NCI-H460 (cell line): ENCODE results near the gene KRT80. TPM values are rescaled to one million over a fixed set of nuclear protein-coding genes. Genes with fewer than 3 reads are reported as not detected.

Experiments
- DNase-seq: peaks from one replicate; pipeline ENCODE4 v3.0.0-alpha.2; 2016; ENCODE audit warnings: low read depth; ENCODE audit errors: extremely low read depth
- total RNA-seq: library from RNA; depleted of rRNA; stranded (reverse); fragments of >200 nt; shearing (Covaris generic); gene quantifications from 2 replicates; pipeline ENCODE4 v1.2.3, GENCODE V29; 2014

KRT80 gene
- total RNA-seq, 1 experiment from 2014 or later = 36.0 TPM

DNA sequence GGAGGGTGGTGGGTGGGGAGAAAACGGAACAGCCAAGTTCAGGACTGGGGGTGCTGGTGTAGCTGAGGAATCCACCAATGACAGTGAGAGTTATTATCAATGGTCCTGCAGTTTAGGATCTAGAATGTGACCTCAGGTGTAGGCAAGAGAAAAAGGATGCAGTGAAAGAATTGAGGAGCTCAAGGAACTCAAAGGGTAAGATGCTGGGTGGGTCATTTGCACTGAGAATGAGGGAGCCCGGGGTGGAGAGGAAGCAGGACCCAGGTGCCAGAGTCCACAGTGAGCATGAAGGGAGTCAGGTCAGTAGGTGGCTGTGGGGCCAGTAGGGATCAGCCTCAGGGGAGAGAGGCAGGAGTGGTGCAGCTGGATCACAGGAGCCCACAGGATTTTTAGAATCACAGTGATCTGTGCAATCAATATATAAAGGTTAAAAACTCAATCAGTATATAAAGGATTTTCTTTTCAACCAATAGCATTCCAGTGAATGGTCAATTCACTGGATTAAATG lies 38.1 kb upstream of the KRT80 start:
- DNase-seq = no peak

DNA sequence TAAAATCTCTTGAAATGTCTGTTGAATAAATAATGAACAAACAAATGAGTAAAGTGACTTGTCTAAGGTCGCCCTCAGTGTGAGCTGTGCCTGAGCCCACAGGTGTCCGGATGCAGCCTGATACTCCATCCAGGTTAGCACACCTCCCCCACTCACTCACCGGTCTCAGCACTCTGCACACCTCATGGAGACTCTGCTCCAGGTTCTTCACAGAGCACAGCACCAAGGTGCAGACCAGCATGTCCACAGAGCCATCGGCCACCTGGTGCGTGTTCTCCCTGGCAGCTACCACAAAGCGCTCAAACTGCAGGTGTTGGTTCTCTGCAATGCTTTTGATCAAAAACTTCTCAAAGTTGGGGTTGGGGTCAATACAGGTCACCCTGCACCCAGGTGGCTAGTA lies 37.1 kb upstream of the KRT80 start:
- no peak for DNase-seq

DNA sequence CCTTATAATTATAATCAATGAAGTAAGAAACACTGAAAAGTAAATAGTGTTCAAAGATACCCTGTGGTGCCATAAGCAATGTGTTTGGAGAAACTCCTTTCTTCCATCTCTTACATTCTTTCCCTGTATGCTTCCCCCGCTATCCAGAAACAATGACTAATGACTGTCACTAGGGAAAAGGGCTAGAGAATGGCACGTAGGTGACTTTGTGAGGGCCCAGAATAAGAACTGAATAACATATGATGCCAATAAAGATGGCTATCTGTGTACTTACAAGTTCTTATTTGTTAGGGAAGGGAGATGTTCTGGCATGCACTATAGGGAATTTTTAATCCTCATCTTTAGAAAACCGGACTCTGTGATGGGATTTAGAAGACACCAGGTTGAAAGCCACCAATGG lies 36.6 kb upstream of the KRT80 start:
- no peak for DNase-seq

DNA sequence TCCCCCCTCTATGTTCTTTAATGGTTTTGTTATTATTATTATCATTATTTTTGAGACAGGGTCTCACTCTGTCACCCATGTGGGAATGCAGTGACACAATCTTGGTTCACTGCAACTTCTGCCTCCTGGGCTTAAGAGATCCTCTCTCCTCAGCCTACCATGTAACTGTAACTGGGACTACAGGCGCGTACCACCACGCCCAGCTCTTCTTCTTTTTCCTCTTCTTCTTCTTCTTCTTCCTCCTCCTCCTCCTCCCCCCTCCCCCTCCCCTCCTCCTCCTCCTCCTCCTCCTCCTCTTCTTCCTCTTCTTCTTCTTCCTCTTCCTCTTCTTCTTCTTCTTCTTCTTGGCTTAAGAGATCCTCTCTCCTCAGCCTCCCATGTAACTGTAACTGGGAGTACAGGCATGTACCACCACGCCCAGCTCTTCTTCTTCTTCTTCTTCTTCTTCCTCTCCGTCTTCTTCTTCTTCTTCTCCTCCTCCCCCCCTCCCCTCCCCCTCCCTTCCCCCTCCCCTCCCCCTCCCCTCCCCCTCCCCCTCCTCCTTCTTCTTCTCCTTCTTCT lies 35.9 kb upstream of the KRT80 start:
- no peak for DNase-seq

DNA sequence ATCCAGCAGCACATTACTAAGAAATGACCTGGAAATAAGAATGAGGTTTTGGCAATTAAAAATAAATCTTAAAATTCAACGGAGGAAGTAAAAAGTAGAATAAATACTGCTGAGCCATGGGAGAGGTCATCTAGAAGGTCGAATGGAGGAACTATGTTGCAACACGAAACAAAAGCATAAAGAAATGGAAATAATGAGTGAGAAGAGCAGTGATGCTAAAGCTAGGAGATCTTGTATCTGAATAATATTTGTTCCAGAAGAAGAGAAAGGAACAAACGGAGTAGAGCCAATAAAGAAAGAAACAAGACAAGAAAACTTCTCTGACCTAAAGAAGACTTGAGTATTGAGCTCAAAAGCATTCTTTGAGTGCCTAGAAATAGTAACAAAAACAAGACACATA lies 34.6 kb upstream of the KRT80 start:
- DNase-seq = no peak

DNA sequence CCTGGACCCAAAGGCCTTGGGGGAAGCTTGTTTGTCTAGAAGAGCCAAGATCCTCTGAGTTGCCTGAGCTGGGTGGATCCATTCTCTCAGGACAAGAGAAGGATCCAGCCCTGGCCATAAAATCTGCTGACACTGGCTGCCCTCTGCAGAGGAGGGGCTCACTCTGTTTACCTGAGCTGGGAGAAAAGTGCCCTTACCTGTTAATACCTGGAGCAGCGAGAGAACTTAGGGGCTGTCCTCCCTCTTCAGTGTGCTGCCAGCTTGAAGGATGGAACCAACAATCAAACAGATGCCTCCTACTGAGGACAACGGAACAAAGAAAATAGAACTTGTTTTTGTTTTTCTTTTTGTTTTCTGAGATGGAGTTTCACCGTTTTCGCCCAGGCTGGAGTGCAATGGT lies 33.9 kb upstream of the KRT80 start:
- no peak for DNase-seq

DNA sequence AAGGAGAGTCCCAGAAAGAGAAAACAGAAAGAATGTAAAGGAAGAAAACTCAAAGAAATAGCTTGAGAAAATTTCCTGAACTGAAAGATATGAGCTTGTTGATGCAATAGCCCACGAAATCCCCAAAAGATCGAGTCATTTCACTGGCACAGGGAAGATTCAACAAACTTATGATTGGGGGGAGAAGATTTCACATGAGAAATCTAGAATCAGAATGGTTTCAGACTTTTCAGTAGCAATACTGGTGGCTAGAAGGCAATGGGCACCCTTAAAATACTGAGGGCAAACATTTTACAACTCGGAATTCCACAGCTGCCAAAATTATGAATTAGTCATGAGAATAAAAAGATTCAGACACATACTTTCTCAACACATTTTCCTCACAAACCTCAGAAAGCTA lies 32.3 kb upstream of the KRT80 start:
- no peak for DNase-seq

DNA sequence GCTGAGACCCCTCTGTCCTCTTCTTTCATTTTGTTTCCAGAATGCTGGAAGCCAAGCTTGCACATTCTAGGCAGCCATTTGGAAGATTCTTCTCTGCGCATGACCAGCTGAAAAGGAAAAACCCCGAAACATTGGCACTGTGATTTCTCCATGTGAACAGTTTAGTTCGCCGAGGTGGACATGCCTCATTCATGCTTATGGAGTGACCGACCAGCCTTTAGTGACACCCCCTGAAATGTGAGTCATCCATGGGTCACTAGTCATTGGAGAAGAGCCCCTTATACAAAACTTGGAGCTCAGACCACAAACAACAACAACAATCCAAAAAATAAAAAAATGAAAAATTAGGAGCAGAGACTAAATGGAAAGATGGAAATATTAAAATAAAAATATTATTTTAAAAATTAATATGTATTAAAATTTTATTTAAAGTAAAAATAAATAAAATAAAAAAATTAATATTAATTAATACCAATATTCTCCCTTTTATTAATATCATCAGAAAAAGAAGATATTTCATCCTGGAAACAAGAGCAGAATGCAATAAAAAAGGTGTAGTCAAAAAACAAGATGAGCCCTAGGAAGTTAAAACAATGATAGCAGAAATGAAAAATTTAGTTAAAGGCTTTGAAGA lies 31.7 kb upstream of the KRT80 start:
- no peak for DNase-seq

DNA sequence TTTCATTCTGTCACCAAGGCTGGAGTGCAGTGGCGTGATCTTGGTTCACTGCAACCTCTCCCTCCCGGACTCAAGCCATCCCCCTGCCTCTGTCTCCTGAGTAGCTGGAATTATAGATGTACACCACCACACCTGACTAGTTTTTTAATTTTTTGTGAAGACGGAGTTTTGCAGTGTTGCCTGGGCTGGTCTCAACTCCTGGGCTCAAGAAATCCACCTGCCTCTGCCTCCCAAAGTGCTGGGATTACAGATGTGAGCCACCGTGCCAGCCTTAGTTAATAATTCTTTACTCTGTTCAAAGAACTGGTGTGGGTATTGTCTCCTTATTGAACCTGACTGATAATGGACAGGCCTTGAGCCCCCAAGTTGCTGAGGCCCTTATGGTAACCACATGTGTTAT lies 30.9 kb upstream of the KRT80 start:
- no peak for DNase-seq

DNA sequence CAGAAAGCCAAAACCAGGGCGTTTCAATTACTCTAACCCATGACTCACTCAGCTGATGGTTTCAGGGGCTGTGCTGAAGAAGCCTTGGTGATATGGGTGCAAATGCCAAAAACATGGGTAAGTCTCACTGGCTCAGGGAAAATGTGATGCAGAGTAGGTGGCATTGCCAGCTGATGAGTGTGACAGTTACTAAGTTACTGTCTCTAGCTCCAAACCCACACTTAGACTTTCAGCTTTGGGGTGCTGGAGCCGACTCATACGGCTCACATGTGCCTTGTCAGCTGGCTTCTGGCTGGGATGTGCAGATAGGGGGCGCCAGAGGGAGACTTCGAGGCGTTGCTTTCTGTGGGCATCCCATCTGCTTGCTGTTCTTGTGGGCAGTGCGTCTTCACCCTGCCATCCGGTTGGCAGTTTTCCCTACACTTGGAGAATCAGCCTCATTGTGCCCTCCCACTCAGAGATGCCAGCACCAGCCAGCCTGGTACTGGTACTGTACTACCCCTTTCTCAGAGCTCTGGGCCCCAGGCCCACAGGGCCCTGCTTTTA lies 30.2 kb upstream of the KRT80 start:
- no peak for DNase-seq

DNA sequence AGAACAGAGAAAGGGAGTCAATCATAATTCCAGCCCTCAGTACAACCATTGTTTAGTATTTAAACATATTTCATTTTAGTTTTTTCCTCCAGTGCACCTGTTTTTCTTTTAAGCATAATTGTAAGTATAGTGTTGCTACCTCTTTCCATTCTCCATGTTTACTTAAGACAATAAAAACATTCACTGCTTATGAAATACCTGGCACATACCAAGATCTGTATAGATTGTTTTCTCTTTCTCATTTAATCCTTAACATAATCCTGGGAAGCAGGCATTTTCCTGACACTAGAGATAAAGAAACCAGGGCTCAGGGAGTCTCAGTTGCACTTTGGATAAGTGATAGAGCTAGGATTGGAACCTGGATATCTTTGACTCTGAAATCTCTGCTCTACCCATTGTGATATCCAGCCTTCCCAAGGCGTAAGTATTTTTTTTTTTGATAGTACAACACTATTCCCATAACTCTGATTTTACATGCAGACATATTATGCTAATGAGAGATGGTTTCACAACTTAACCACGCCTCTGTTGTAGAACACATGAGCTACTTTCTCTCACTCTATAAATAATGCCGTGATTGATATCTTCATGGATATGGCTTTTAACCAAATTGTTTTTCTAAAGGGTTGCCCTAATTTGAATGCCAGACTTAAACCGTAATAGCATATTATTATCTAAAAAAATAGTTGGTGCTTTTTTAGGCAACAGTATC lies 29.4 kb upstream of the KRT80 start:
- DNase-seq = no peak

DNA sequence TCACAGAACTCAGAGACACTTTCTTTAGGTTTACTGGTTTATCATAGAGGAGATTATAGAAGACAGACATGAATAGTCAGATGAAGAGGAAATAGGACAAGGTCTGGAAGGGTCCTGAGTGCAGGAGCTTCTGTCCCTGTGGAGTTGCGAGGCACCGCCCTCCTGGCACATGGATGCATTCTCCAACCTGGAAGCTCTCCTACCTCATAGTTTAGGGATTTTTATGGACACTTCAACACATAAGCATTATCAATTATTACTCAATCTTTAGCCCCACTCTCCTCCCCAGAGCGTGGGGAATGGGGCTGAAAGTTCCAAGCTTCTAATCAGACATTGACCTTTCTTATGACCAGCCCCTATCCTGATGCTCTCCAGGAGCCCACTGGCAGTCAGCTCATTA lies 28.7 kb upstream of the KRT80 start:
- no peak for DNase-seq

DNA sequence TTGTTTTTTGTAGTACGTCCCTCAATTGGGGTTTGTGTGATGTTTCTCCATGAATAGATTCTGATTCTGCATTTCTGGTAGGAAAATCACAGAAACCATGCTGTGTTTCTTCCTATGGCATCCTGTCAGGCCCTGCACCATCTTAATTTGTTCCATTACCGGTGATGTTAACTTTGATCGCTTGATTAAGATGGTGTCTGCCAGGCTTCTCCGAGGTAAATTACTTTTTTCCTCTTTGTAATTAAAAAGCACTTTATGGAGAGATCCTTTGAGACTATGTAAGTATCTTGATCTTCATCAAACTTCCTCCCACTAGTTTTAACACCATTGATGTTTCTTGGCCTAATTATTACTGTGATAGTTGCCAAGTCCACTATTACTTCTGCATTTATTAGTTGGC lies 26.2 kb upstream of the KRT80 start:
- no peak for DNase-seq

DNA sequence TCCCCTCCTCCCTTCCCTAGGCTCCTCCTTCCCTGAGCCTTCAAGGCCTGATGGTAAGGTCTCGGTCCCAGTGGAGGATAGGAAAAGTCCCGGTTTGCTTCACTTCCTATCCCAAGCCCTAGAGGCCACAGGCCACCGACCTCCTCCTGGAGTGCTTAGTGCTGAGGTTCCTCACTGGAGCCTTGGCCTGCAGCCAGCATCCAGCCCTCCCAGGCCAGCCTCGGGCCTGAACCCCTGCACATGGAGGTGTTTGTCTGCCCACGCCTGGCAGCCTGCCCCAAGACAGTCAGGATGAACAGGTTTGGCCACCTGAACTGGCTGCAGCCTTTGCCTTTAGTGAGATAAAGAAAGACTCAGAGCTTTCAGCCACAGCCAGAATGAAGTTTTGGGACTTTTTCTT lies 25.4 kb upstream of the KRT80 start:
- DNase-seq = no peak

DNA sequence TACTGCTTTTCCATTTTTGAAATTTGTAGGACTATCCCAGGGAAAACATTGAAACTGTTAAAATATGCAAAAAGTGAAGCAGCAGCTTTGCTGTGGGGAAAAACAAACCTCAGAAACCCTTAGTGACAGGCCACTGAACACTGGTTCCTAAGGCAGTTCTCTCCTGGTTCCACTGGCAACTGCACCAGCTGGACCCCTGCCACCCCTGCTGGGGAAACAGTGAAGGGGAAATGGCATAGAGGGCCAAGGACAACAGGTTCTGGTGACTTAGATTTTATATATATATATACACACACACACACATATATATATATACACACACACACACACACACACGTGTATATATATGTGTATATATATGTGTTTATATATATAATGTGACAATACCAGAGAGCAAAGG lies 25.0 kb upstream of the KRT80 start:
- no peak for DNase-seq

DNA sequence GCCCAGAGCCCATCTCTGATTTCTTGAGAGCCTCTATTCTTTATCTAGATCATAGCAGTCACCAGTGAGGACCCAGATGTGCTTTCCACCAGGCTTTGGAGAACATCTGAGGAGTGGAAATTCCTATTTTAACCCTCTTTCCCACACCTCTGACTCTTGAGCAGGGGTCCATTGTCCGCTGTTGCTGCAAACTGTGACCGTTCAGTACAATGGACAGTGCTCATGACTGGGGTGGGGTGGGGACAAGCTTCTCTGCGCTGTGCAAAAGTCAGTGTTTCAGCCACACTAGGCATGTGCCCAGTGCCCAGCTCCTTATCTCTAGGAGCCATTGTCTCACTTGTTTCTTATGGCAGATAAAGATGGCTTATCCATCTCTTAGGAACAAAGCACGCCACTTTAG lies 24.3 kb upstream of the KRT80 start:
- DNase-seq = no peak

DNA sequence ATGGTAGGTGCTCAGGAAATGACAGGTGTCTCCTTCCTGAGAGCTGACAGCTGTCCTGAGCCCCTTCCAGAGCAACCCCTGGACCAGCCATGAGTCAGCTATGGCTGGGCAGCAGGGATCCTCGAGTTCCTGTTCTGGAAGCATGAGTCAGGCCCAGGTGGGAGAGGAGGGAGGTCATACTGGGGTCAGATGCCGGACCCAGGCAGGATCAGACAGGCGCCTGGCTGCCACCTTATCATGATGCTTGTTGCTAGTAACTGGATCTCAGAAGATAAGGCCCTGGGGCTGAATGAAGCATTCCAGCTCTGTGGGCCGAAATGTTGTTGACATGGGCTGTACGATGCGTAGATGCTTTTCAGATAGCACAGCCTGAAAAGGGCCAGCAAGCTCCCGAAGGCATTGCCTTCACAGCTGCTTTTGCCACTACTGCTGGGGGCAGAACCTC lies 23.8 kb upstream of the KRT80 start:
- no peak for DNase-seq

DNA sequence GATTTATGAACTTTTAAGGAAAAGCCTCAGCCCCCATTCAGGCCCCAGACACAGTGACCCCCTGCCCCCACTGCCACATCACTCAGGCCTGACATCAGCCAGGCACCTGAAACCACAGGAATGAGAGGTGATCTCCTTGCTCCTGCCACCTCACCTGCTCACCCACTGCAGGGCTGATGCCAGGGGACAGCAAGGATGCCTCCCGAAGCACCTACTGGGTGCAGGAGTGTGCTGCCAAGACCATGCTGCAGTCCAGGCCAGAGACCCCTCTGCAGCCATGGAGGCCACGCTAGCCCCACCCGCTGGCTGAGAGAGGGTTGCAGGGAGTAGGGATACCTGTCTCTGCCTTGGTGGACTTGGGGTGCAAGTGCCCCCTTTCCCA lies 22.6 kb upstream of the KRT80 start:
- DNase-seq = no peak

DNA sequence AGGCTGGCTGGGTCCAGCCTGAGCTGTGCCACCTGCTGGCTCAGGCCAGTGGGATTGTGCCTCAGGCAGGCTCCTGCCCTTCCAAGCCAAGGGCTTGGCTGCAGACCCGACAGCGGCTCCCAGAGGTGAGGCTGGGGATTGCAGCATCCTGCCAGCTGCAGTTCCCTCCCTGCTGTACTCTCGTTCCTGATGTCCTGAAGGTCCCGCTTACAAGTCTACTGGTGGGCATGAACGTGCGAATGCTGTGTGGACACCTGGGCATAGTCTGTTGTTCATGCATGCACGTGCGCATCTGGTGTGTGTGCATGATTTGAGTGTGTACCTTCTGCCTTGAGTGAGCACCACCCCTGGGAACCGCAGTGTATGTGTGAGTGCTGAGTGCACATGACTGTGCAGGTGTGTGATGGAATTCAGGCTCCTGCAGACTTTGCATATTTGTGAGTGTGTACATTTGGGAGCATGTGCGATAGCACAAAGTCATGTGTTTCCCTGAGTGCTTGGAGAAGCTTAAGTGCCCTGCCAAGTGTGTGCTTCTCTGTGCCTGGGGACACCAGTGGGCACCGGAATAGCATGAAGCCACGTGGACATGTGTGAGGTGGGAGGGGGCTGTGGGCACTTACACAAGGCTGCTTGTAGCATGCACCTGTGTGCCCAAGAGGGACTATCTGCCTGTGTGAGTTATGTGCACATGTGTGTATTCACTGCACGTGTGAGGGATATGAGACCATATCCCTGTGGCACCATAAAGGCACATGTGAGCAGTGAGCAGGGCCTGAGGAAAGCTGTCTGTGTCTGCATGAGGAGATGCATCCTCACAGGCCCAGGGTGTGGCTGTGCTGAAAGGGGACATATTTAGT lies 22.0 kb upstream of the KRT80 start:
- peak; percentile 88 for DNase-seq

DNA sequence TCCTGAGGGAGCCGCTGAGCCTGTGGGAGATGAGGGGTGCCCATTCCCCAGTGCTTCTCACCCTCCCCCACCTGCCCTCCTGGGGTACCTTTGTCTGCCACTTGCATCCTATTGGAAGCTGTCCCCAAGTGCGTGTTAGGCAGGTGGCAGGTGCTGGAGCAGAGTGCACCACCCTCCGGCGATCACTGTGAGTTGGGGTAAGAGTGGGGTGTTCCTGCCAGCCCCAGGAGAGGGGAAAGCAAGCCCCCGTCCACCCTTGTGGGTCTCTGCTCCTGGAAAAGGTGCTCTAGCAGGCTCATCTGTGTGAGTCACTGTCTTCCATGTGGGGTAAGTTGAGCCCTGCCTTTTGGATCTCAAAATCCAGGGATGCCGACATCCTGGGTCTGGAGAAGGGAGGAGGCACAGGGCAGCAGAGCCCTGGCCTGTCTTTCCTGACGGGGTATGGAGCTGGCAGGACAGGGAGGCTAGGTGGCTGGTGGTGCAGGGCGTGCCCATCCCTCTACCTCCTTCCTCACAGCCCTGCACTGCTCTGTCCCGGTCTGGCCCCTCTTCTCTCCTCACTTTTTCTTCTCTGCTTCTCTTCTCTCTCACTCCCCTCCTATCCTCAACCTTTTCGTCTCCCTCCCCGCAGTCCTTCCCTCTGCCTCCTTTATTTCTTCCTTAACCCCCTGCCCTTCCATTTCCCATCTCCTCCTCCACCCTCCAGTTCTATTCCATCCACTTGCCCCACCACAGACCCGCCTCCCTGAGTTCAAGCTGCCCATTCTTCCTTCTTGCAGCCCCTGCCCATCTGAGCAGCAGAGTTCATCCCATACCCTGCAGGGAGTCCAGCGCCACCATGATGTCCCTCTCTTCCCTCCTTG lies 21.1 kb upstream of the KRT80 start:
- DNase-seq = no peak
